HG02852 (cell line): ENCODE data around the gene CELF4.

ENCODE experiments used
- ATAC-seq: cut with Tn5 transposase; IDR thresholded peaks from one replicate; pipeline ENCODE4 v1.9.1; 2021; ENCODE audit warnings: mild to moderate bottlenecking, moderate library complexity; ENCODE audit not compliant: unreplicated experiment

CELF4 gene

DNA sequence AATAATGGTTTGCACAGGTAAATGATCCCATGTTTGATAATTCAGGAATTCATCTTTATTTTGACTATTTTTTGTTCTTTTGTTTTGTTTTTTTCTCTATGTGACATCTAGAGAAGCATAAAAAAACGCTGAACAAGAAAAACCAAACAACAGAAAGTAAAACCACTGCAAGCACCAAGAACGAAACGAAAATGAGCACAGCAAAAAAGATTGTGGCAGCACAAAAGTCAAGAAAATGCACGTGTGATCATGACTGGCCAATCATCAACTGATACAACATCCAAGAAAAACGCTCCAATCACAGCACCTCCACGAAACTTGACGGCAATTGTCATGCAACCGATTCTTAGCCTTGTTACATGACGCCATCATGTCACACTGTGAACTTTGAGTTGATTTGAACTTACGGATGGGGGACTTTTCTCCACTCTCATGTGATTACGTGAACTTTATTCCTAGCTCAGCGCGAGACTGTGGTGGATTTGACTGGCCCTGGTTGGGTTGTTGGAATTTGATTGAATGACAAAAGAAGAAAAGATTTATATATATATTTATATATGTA, 318.7 kb downstream of the CELF4 start:
- no peak for ATAC-seq

DNA sequence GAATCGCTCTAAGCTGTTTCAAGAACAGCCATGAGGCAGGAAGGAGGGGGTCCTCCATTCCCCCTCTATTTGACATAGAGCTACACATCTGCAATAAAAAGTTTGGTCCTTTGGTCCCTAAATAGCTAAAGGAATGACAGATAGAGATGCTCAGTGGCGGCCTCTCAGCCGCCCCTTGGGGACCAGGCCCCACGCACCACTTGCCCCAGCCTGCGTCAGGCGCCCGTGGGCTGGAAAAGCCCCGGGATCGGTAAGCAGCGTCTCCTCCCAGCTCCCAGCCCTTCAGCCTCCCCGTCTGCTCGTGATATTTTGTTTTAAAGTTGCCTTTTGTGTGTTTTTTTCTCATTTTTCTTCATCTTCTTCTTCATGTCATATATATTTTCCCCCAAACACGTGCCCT, 321.0 kb downstream of the CELF4 start:
- no peak for ATAC-seq

DNA sequence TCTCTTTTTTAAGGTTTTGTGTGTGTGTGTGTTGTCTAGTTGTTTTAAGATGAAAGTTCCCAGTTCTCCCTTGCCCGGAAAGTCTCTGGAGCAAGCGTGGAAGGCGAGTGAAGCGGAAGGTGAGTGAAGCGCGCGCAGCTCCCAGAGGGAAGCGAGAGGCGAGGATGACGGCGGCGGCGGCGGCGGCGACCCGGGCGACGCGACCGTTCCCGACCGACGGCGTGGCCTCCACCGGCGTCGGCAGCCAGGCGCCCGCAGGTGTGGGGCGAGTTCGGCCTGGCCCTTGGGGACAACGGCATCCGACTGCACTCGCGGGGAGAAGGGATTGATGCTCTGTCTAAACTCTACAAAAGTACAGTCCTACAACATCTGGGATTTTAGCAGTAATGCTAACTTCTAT, 321.9 kb downstream of the CELF4 start:
- no peak for ATAC-seq

DNA sequence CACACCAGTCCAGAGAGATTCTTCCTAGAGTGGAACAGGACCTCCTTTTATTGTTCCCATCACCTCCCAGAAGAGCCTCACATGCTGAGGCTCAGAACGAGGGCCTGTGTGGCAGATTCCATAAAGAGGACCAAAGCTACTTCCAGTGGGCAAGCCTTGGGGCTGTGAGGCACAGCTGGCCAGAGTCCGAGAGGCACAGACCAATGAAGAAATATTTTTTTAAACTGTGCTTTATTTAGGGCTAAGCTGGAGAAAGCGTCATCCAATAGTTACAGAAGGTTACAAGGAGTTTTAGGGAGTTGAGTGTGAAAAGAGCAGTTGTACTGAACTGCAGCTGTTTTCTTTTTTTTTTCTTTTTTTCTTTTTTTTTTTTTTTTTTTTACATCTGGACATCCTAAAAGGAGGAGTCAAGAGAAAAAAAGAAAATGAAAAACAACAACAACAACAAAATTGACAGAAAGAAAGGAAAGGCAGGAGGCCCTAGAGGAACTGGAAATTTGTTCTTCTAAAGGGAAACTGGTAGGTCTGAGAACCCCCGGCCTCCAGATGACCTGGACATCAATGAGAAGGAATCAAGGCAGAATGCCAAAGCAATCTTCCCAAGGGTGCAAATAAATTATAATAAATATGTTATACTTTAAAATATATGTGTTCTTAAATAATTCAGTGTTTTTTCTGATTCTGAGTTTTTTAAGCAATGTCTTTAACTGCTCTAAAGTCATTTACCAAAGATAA, 322.6 kb downstream of the CELF4 start:
- no peak for ATAC-seq

DNA sequence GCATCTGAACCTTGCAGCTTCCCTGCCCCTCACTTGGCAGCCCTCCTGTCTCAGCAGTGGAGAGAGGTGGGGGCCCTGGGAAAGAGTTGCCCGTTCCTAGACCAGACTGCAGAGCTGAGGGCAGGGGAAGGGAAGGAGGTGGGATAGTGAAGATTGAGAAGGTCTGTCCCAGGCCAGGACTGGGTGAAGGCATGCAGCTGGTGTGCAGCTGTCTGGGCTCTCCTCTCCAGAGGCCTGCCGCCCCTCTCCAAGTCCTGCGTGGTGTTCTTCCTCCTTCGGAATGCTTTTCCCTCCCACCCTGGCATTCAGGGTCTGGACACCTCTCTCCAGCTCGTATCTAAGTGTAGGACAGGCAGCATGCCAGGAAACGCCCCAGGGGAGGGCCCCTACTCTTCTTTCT, 323.5 kb downstream of the CELF4 start:
- no peak for ATAC-seq

DNA sequence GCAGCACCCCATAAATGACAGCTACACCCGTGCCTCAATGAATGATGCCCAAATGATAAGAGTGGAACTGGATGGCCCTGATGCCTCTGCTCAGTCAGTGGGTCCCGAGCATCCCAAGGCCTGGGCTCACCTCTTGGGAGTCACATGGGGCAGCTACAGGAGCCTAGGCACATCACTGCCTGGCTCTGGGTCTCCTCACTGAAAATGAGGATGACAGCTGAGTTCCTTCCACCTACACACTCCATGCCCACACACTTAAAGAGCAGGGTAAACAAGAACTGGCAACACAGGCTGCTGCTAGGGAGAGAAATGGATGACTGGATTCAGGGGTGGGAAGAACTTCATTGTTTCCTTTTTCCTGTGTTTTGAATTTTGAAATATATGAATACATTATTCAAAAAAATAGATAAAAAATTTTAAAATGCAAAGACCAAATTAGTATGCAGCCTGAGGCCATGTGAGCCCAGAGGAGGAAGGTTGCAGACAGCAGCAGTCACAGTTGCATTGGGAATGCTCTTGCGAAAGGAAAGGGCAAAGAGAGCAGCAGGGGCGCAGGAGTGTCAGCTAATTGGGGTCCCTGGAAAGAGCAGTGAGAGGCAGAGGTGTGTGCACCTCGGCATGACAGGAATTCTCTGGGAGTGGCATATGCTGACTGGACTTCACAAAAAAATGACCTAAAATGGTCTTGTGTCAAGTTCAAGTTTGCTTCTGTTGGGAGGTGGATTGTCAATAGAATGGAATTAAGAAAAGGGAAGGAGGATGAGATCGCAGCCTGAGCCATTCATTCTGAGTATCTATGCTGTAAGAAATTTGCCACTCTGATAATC, 327.1 kb downstream of the CELF4 start:
- ATAC-seq = no peak

DNA sequence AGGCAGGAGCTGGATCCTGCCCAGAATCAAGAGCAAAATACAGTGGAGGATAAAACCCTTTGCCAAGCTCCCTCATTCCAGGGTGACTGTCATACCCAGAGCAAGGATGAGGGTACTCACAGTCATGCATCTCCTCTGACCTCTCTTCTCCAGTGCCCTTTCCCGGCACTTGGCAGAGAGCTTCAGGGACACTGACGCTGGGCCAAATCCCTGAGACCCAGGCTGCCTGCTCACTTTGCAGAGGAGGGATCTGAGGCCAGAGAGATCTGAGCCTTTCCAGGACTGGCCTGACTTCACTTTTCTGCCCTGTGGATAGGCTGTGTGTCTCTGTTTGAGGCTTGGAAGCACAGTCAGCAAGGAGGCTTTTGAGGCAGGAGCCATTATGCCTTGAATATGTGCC, 330.0 kb downstream of the CELF4 start:
- no peak for ATAC-seq

- ATAC-seq = no peak
These were observed 334.3 kb downstream of the CELF4 start for GRCh38 chr18:37231251-37231650.

- ATAC-seq = no peak
These were observed 334.8 kb downstream of the CELF4 start for GRCh38 chr18:37230768-37231167.

DNA sequence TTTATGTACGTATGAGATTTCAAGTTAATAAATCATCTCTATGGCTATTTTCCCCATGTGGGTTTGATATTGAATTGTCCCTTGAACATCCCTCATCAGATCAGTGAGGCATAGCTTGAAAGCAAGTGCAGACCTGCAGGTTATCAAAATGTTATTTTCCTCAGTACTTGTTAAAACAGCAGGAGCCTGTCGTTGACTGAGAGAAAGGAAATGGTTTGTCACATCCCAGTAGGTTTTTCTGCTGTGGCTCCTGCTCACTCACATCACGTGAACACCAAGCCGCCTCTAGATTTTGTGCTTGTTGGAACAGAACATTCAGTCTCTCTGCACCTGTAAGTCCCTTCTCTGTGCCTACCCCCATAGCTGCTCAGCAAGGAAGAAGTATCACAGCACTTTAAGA, 340.3 kb downstream of the CELF4 start:
- ATAC-seq = no peak

DNA sequence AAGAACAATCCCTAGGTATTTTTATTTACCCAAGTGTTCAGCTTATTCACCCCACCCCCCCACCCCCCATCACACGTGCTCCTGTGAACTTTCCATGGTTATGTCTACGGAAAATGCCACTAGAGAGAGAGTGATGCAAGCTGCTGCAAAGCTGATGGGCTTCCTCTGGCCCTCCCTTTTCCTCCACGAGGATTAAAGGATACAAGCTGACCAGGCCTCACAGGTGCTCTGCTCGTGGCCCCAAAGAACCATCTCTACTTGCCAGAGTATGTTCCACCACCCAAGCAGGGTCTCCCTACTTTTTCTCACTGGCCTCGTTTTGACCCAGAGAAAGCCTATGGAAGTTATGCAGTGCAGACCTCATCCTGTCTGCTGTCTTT, 342.6 kb downstream of the CELF4 start:
- ATAC-seq = no peak

- no peak for ATAC-seq
These were observed 343.1 kb downstream of the CELF4 start for GRCh38 chr18:37222354-37222998.

DNA sequence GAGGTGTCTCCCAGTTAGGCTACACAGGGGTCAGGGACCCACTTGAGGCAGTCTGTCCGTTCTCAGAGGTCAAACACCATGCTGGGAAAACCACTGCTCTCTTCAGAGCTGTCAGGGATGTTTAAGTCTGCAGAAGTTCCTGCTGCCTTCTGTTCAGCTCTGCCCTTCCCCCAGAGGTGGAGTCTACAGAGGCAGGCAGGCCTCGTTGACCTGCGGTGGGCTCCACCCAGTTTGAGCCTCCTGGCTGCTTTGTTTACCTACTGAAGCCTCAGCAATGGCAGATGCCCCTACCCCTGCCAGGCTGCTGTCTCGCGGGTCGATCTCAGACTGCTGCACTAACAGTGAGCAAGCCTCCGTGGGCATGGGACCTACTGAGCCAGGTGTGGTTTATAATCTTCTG, 346.3 kb downstream of the CELF4 start:
- ATAC-seq = no peak

- no peak for ATAC-seq
These were observed 347.5 kb downstream of the CELF4 start for GRCh38 chr18:37218022-37218590.

GRCh38 chr18:37210781-37211180, 354.8 kb downstream of the CELF4 start:
- ATAC-seq = no peak

DNA sequence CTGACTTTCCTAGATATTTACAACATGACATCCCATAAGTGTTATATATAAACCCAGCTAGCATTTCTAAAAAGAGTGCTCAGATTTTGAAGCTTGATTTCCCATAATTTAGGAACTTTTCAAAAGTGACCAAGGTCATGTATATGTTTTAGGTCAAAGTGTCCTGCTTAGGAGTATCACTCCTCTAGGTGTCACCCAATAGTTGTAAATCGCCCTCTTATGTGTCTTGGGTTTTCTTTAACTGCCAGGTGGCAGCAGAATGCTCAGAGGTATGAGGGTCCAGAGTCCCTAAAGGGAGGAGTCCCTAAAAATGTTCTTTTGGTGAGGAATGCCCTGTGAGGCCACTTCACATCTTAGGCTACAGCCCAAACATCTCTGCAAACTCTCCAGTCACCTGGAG, 358.3 kb downstream of the CELF4 start:
- ATAC-seq = no peak

- no peak for ATAC-seq
These were observed 365.9 kb downstream of the CELF4 start for GRCh38 chr18:37199741-37200140.
